H9 (cell line): ENCODE data around the gene CLDN11. TPM values are rescaled to one million over a fixed set of nuclear protein-coding genes. Genes with fewer than 3 reads are reported as not detected.

ENCODE experiments used
- DNase-seq: peaks from one replicate; pipeline ENCODE4 v3.0.0-alpha.2; 2017
- H2AFZ ChIP-seq: one replicate; pipeline ENCODE4 v1.6.1; 2013; ENCODE audit warnings: mild to moderate bottlenecking, low read length, control low read depth, moderate library complexity
- H2AK5ac ChIP-seq: 2 replicates; pipeline ENCODE4 v1.6.1; 2013; ENCODE audit warnings: low read length, control low read depth, mixed read lengths; ENCODE audit not compliant: insufficient read length
- H2BK120ac ChIP-seq: one replicate; pipeline ENCODE4 v1.6.1; 2013; ENCODE audit warnings: low read depth, mild to moderate bottlenecking, low read length, control low read depth, inconsistent platforms; ENCODE audit not compliant: poor library complexity, severe bottlenecking
- H2BK12ac ChIP-seq: 2 replicates; pipeline ENCODE4 v1.6.1; 2013; ENCODE audit warnings: low read length, control low read depth, mixed read lengths, low read depth; ENCODE audit not compliant: insufficient read length
- H2BK15ac ChIP-seq: 2 replicates; pipeline ENCODE4 v1.6.1; 2013; ENCODE audit warnings: low read depth, low read length, control low read depth
- H2BK20ac ChIP-seq: one replicate; pipeline ENCODE4 v1.6.1; 2013; ENCODE audit warnings: low read depth, mild to moderate bottlenecking, low read length, control low read depth, inconsistent platforms; ENCODE audit not compliant: poor library complexity, severe bottlenecking
- H2BK5ac ChIP-seq: 2 replicates; pipeline ENCODE4 v1.6.1; 2013; ENCODE audit warnings: low read length, control low read depth, mixed read lengths; ENCODE audit not compliant: insufficient read length
- H3K14ac ChIP-seq: 2 replicates; pipeline ENCODE4 v1.6.1; 2013; ENCODE audit warnings: low read length, control low read depth; ENCODE audit not compliant: insufficient read depth
- H3K18ac ChIP-seq: 2 replicates; pipeline ENCODE4 v1.6.1; 2013; ENCODE audit warnings: low read depth, mild to moderate bottlenecking, mixed read lengths, low read length, control low read depth; ENCODE audit not compliant: insufficient read length
- H3K23ac ChIP-seq: 2 replicates; pipeline ENCODE4 v1.6.1; 2013; ENCODE audit warnings: low read length, control low read depth, mixed read lengths, low read depth; ENCODE audit not compliant: insufficient read length
- H3K23me2 ChIP-seq: 2 replicates; pipeline ENCODE4 v1.6.1; 2013; ENCODE audit warnings: low read depth, mild to moderate bottlenecking, mixed read lengths, low read length, control low read depth; ENCODE audit not compliant: insufficient read length, poor library complexity, severe bottlenecking
- H3K27ac ChIP-seq: 2 replicates; pipeline ENCODE4 v1.5.1; 2013; ENCODE audit warnings: low read length, control low read depth, mixed read lengths, low read depth; ENCODE audit not compliant: insufficient read length
- H3K27me3 ChIP-seq: 2 replicates; pipeline ENCODE4 v1.6.1; 2013; ENCODE audit warnings: low read length, control low read depth, inconsistent platforms; ENCODE audit not compliant: insufficient read depth
- H3K4ac ChIP-seq: 2 replicates; pipeline ENCODE4 v1.6.1; 2013; ENCODE audit warnings: low read depth, mild to moderate bottlenecking, control low read depth, inconsistent platforms, low read length, moderate library complexity
- H3K4me1 ChIP-seq: 2 replicates; pipeline ENCODE4 v1.6.1; 2013; ENCODE audit warnings: low read length, control low read depth, inconsistent platforms; ENCODE audit not compliant: insufficient read depth
- H3K4me2 ChIP-seq: 2 replicates; pipeline ENCODE4 v1.6.1; 2013; ENCODE audit warnings: low read length, control low read depth, mixed read lengths; ENCODE audit not compliant: insufficient read length, insufficient read depth
- H3K56ac ChIP-seq: 2 replicates; pipeline ENCODE4 v1.6.1; 2013; ENCODE audit warnings: low read depth, mild to moderate bottlenecking, mixed read lengths, low read length, control low read depth; ENCODE audit not compliant: insufficient read length
- H3K79me1 ChIP-seq: 2 replicates; pipeline ENCODE4 v1.6.1; 2013; ENCODE audit warnings: low read depth, mild to moderate bottlenecking, moderate library complexity, low read length, control low read depth, inconsistent platforms; ENCODE audit not compliant: insufficient read depth, poor library complexity, severe bottlenecking
- H3K79me2 ChIP-seq: 2 replicates; pipeline ENCODE4 v1.6.1; 2013; ENCODE audit warnings: low read length, control low read depth, inconsistent platforms; ENCODE audit not compliant: insufficient read depth
- H3K9ac ChIP-seq: 2 replicates; pipeline ENCODE4 v1.6.1; 2013; ENCODE audit warnings: low read length, control low read depth, mixed read lengths; ENCODE audit not compliant: insufficient read length; ENCODE audit errors: extremely low read depth
- H3K9me3 ChIP-seq: one replicate; pipeline ENCODE4 v1.6.1; 2013; ENCODE audit warnings: low read depth, low read length, inconsistent platforms; ENCODE audit not compliant: control insufficient read depth
- H3T11ph ChIP-seq: one replicate; pipeline ENCODE4 v1.6.1; 2013; ENCODE audit warnings: mild to moderate bottlenecking, low read length, control low read depth, inconsistent platforms
- H4K20me1 ChIP-seq: one replicate; pipeline ENCODE4 v1.6.1; 2013; ENCODE audit not compliant: control insufficient read depth, insufficient read length, insufficient read depth
- H4K5ac ChIP-seq: 2 replicates; pipeline ENCODE4 v1.6.1; 2013; ENCODE audit warnings: low read depth, mild to moderate bottlenecking, mixed read lengths, low read length, control low read depth; ENCODE audit not compliant: insufficient read length
- H4K8ac ChIP-seq: replicated peaks from 2 replicates; pipeline ENCODE4 v1.6.1; 2013; ENCODE audit warnings: low read length, control low read depth, mixed read lengths, low read depth; ENCODE audit not compliant: insufficient read length
- H4K91ac ChIP-seq: 2 replicates; pipeline ENCODE4 v1.6.1; 2013; ENCODE audit warnings: low read depth, mild to moderate bottlenecking, moderate library complexity, mixed read lengths, low read length, control low read depth; ENCODE audit not compliant: insufficient read length
- H3K27ac Mint-ChIP-seq, 3 experiments: 2 replicates in 2 of 3; 3 replicates in 1 of 3; pipeline ENCODE4 v1.8.0; 2020 to 2021; ENCODE audit warnings: mixed read lengths in 3 of 3, mild to moderate bottlenecking in 1 of 3, moderate library complexity in 1 of 3
- H3K27me3 Mint-ChIP-seq: 2 replicates; pipeline ENCODE4 v1.8.0; 2021; ENCODE audit warnings: low read depth, mild to moderate bottlenecking, moderate library complexity, mixed read lengths
- H3K36me3 Mint-ChIP-seq, 3 experiments: 2 replicates in 2 of 3; 3 replicates in 1 of 3; pipeline ENCODE4 v1.8.0; 2020 to 2021; ENCODE audit warnings: low read depth in 3 of 3, mixed read lengths in 3 of 3; ENCODE audit not compliant: insufficient read depth in 1 of 3
- H3K4me1 Mint-ChIP-seq, 2 experiments: 2 replicates each; pipeline ENCODE4 v1.8.0; 2020; ENCODE audit warnings: mixed read lengths in 2 of 2
- H3K4me3 Mint-ChIP-seq, 2 experiments: 2 replicates in 1 of 2; 3 replicates in 1 of 2; pipeline ENCODE4 v1.8.0; 2020 to 2021; ENCODE audit warnings: mild to moderate bottlenecking in 2 of 2, mixed read lengths in 2 of 2, moderate library complexity in 1 of 2
- H3K9me3 Mint-ChIP-seq, 2 experiments: 2 replicates in 1 of 2; 3 replicates in 1 of 2; pipeline ENCODE4 v1.8.0; 2020; ENCODE audit warnings: mild to moderate bottlenecking in 2 of 2, mixed read lengths in 2 of 2, moderate library complexity in 1 of 2
- WGBS: extraction: QIAGEN DNeasy Blood & Tissue Kit; methylation state at CpG from one replicate; pipeline ENCODE4 v1.1.7; 2013; ENCODE audit warnings: missing lambda C conversion rate, low lambda C conversion rate, mixed read lengths; ENCODE audit not compliant: insufficient read length; ENCODE audit errors: extremely low coverage; 5-methylcytosine and 5-hydroxymethylcytosine counted together
- total RNA-seq: library from RNA; stranded (reverse); gene quantifications from 2 replicates; pipeline ENCODE4 v1.2.1, GENCODE V29; 2021
- TF ChIP-seq, protein P1 (sequence below): fragments of 200-600 bp; sonication (generic); conservative IDR thresholded peaks from 3 replicates; pipeline ENCODE4 v1.8.0; 2021; ENCODE audit warnings: antibody characterized with exemption, mild to moderate bottlenecking

The CLDN11 gene
- total RNA-seq, 1 experiment from 2014 or later = 1.7 TPM

DNA sequence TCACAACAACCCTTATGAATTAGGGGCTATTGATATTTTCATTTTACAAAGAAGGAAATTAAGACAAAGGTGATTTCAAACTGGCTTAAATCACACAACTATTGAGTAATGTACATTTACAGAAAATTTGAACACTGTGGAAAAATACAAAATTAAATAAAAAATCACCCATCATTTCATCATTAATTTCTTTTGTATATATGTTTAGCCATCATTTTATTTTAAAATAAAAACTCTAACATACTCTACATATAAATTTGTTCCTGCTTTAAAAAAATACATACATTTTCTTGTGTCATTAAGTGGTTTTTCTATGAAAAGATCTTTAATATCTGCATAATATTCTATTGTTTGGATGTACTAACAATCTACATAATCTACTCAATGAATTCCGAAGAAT lies 20.2 kb downstream of the CLDN11 start:
- DNase-seq = no peak
- no peak overlapping the region for H3K14ac ChIP-seq
- no peak overlapping the region for H3K18ac ChIP-seq
- H4K5ac ChIP-seq = no peak overlapping the region
- no peak overlapping the region for H2BK120ac ChIP-seq
- TF ChIP-seq, protein P1, sequence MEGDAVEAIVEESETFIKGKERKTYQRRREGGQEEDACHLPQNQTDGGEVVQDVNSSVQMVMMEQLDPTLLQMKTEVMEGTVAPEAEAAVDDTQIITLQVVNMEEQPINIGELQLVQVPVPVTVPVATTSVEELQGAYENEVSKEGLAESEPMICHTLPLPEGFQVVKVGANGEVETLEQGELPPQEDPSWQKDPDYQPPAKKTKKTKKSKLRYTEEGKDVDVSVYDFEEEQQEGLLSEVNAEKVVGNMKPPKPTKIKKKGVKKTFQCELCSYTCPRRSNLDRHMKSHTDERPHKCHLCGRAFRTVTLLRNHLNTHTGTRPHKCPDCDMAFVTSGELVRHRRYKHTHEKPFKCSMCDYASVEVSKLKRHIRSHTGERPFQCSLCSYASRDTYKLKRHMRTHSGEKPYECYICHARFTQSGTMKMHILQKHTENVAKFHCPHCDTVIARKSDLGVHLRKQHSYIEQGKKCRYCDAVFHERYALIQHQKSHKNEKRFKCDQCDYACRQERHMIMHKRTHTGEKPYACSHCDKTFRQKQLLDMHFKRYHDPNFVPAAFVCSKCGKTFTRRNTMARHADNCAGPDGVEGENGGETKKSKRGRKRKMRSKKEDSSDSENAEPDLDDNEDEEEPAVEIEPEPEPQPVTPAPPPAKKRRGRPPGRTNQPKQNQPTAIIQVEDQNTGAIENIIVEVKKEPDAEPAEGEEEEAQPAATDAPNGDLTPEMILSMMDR = no peak
- H3K27me3 ChIP-seq = no peaks in the 10 kb centered on the region
- H2BK12ac ChIP-seq = no peak overlapping the region
- no peak overlapping the region for H3K23ac ChIP-seq
- H2BK20ac ChIP-seq = no peak overlapping the region
- H3K27me3 Mint-ChIP-seq = peaks cover 4% of the 10 kb centered on the region; the same call in 1 of the 2 replicates
- H3K9ac ChIP-seq = no peak overlapping the region
- no peak overlapping the region for H3K4me3 Mint-ChIP-seq
- no peaks in the 10 kb centered on the region for H3K23me2 ChIP-seq
- no peak overlapping the region for H3K27ac Mint-ChIP-seq
- H3K56ac ChIP-seq = no peak overlapping the region
- no peak overlapping the region for H3K27ac ChIP-seq
- no peak overlapping the region for H4K8ac ChIP-seq
- H3K4me1 ChIP-seq = peaks cover 3% of the 10 kb centered on the region; the same call in 1 of the 2 replicates
- H3K4ac ChIP-seq = no peak overlapping the region
- H3K36me3 Mint-ChIP-seq = no peaks in the 10 kb centered on the region; a peak in 2 of 7 replicates
- H3T11ph ChIP-seq = no peak overlapping the region
- H3K9me3 Mint-ChIP-seq = no peaks in the 10 kb centered on the region
- H2AFZ ChIP-seq = no peak overlapping the region
- no peak overlapping the region for H3K4me2 ChIP-seq
- no CpG with 5 or more reads among the region's 1 CpG for WGBS
- H2AK5ac ChIP-seq = no peak overlapping the region
- H2BK5ac ChIP-seq = no peak overlapping the region
- H2BK15ac ChIP-seq = no peak overlapping the region
- no peaks in the 10 kb centered on the region for H3K79me1 ChIP-seq
- H3K9me3 ChIP-seq = no peaks in the 10 kb centered on the region
- no peaks in the 10 kb centered on the region for H4K20me1 ChIP-seq
- H3K4me1 Mint-ChIP-seq = peaks cover 9 to 13% of the 10 kb centered on the region in 2 experiments
- no peak overlapping the region for H4K91ac ChIP-seq
- no peaks in the 10 kb centered on the region; the same call in 1 of the 2 replicates for H3K79me2 ChIP-seq
